ENCODE results near the gene RUBCNL.

DNA sequence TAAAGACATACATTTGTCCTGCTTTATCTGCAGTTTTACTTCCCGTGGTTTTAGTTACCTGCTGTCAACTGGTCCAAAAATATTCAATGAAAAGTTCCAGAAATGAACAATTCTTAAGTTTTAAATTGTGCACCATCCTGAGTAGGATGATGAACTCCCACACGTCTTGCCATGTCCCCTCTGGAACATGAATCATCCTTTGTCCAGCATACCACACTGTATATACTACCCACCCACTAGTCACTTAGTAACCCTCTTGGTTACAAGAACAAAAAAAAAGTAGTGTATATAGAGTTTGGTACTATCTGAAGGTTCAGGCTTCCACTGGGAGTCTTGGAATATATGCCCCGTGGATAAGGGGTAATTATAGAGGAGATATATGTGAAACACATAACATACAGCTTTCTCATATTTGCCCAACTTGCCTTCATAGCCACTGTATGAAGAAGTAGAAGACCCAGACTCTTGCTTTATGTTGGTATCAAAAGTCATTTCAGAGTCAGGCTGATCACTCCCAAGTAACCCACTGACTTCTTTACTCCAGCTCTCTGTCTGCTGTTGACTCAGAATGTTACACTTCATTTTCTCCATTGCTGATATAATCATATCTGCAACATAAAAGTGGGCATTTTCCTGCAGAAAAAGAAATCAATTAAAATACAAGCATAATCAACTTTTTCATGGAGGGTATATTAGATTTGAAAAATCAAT lies 19.3 kb downstream of the RUBCNL start:
- TF ChIP-seq POLR2AphosphoS5 (IDR thresholded peaks at IDR 0.05; ENCODE audit: low read depth, low read length) (no peak), RXRA (IDR thresholded peaks at IDR 0.05; ENCODE audit: insufficient read depth, low read depth, low read length) (no peak), TBP (IDR thresholded peaks at IDR 0.05; ENCODE audit: low read depth, low read length) (no peak), RAD21 (IDR thresholded peaks at IDR 0.05 in 1 of 2, conservative IDR thresholded peaks at IDR 0.05 in 1 of 2; ENCODE audit: low read depth in 2 of 2, low read length in 2 of 2) (no peak), SIX5 (IDR thresholded peaks at IDR 0.05; ENCODE audit: low read depth, low read length) (no peak), BACH1 (IDR thresholded peaks at IDR 0.05; ENCODE audit: low read length) (no peak), RBBP5 (IDR thresholded peaks at IDR 0.05; ENCODE audit: borderline replicate concordance, low read depth, low read length) (no peak), SIN3A (conservative IDR thresholded peaks at IDR 0.05 in 1 of 2, IDR thresholded peaks at IDR 0.05 in 1 of 2; ENCODE audit: low read depth in 1 of 2, low read length in 2 of 2) (no peak), HDAC2 (IDR thresholded peaks at IDR 0.05; ENCODE audit: borderline replicate concordance in 1 of 2, low read depth in 2 of 2, low read length in 2 of 2) (no peak), SIRT6 (IDR thresholded peaks at IDR 0.05; ENCODE audit: low read length) (no peak), TAF1 (IDR thresholded peaks at IDR 0.05; ENCODE audit: low read depth, low read length) (no peak), EP300 (IDR thresholded peaks at IDR 0.05; ENCODE audit: borderline replicate concordance in 1 of 2, low read depth in 2 of 2, low read length in 2 of 2) (no peak)
- TF ChIP-seq, protein P1, sequence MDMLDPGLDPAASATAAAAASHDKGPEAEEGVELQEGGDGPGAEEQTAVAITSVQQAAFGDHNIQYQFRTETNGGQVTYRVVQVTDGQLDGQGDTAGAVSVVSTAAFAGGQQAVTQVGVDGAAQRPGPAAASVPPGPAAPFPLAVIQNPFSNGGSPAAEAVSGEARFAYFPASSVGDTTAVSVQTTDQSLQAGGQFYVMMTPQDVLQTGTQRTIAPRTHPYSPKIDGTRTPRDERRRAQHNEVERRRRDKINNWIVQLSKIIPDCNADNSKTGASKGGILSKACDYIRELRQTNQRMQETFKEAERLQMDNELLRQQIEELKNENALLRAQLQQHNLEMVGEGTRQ (IDR thresholded peaks at IDR 0.05; ENCODE audit: low read length): no peak
- TF ChIP-seq, protein P2, sequence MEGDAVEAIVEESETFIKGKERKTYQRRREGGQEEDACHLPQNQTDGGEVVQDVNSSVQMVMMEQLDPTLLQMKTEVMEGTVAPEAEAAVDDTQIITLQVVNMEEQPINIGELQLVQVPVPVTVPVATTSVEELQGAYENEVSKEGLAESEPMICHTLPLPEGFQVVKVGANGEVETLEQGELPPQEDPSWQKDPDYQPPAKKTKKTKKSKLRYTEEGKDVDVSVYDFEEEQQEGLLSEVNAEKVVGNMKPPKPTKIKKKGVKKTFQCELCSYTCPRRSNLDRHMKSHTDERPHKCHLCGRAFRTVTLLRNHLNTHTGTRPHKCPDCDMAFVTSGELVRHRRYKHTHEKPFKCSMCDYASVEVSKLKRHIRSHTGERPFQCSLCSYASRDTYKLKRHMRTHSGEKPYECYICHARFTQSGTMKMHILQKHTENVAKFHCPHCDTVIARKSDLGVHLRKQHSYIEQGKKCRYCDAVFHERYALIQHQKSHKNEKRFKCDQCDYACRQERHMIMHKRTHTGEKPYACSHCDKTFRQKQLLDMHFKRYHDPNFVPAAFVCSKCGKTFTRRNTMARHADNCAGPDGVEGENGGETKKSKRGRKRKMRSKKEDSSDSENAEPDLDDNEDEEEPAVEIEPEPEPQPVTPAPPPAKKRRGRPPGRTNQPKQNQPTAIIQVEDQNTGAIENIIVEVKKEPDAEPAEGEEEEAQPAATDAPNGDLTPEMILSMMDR (IDR thresholded peaks at IDR 0.05; ENCODE audit: control extremely low read depth in 1 of 3, insufficient read depth in 1 of 3, low read depth in 1 of 3, low read length in 3 of 3): no peak

Data from H1 (cell line).